GM18909 (cell line): Measurements from ENCODE around the gene SLC22A3.
"Not testable (repeated sequence)": the region's sequence is repeated elsewhere in the genome, so short reads cannot be mapped to it uniquely, and the experiment has no call there.

ENCODE experiments used
- ATAC-seq: cut with Tn5 transposase; IDR thresholded peaks from one replicate; pipeline ENCODE4 v1.9.1; 2021; ENCODE audit warnings: mild to moderate bottlenecking; ENCODE audit not compliant: unreplicated experiment, poor library complexity

Gene SLC22A3

GRCh38 chr6:160367798-160368547 is 19.8 kb downstream of the SLC22A3 start:
- ATAC-seq, result no peak

- no peak for ATAC-seq
Observed at GRCh38 chr6:160368670-160369069, 20.5 kb downstream of the SLC22A3 start.

DNA sequence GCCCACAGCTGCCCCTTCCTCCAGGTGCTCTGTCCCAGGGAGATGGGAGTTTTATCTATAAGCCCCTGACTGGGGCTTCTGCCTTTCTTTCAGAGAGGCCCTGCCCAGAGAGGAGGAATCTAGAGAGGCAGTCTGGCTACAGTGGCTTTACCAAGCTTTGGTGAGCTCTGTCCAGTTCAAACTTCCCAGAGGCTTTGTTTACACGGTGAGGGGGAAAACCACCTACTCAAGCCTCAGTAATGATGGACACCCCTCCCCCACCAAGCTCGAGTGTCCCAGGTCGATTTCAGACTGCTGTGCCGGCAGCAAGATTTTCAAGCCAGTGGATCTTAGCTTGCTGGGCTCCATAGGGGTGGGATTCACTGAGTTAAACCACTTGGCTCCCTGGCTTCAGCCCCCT is 25.4 kb downstream of the SLC22A3 start:
- ATAC-seq, result not testable (repeated sequence)

GRCh38 chr6:160374836-160375560 is 26.8 kb downstream of the SLC22A3 start:
- ATAC-seq, result no peak

GRCh38 chr6:160375561-160375949 is 27.4 kb downstream of the SLC22A3 start:
- ATAC-seq, result no peak

DNA sequence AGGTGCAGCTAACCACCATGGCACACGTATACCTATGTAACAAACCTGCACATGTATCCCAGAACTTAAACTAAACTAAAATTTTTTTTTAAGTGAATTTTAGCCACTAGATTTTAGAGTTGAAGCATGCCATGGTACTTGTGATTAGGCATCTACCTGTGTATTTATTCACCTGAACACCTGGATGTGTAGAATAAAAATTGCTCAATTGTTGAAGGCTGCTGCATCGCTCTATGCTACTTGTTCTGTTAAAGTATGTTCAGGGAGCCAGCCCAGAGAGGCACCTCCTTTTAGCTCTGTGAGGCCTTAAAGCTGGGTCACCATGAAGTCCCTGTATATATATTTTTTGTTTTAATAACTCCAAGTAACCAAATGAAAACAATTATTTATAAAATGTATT is 28.3 kb downstream of the SLC22A3 start:
- ATAC-seq, result no peak

DNA sequence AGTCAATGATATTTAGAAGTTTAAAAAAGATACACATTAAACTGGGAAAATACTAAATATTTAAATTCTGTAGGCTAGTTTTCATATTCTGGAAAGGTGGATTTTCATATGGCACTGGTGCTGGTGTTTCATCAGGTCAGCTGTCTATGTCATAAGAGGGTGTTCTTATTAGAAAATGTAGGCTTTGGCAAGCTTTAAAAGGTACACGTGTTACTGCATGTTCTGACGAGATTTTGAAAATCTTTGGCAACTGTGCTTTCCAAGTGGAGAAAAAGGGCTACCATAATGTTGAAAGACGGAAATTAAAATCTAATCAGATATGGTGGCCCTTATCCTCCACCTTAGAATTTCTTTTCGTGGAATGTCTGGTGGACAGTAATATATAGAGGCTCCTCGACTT is 30.0 kb downstream of the SLC22A3 start:
- no peak for ATAC-seq

GRCh38 chr6:160378882-160379281 is 30.7 kb downstream of the SLC22A3 start:
- no peak for ATAC-seq

DNA sequence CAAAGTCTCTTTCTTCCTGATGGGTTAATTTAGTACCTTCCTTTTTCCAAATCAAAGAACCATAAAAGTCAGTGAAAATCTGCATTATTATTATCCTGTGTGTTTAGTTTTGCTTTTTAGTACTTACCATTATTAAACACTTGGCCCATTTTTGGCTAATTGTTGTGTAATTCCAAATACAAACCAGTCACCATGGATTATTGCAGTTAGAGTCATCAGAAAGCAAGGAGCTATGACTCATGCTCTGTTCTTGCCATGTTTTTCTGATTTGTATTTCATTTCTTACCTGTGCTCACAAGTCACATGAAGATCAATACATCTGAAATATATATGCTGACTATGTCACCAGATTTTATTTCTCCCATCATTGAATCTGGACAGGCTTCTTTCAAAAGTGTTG is 31.3 kb downstream of the SLC22A3 start:
- no peak for ATAC-seq

- ATAC-seq, result no peak
Observed at GRCh38 chr6:160382946-160383345, 34.8 kb downstream of the SLC22A3 start.

DNA sequence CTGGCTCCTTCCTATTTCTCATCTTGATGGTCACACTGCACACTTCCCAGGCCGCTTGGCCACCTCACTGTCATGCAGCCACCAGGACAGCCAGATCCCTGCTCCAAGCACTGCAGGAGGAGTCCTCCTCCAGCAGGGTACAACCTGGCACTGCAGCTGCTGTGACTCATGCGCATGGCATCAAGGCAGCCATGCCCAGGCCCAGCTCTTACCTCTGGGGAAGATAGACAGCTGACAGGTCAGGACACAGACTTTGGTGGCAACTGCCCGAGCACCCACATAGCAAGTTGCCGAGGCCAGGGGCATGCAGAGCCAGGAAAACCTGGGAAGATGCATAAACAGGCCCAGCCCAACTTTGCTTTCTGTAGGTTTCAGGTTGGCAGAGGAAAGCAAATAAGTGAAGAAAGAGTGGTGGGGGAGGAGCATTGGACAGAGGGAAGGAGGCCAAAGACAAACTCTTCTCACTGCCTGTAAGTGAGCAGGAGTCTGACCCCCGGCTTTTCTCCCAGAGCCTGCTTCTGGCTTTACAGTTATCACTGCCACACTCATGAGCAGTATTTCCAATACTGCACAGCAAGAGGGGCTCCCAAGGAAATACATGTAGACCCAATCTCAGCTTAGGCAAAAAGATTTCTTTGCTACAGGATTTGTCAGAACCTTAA is 38.8 kb downstream of the SLC22A3 start:
- no peak for ATAC-seq

DNA sequence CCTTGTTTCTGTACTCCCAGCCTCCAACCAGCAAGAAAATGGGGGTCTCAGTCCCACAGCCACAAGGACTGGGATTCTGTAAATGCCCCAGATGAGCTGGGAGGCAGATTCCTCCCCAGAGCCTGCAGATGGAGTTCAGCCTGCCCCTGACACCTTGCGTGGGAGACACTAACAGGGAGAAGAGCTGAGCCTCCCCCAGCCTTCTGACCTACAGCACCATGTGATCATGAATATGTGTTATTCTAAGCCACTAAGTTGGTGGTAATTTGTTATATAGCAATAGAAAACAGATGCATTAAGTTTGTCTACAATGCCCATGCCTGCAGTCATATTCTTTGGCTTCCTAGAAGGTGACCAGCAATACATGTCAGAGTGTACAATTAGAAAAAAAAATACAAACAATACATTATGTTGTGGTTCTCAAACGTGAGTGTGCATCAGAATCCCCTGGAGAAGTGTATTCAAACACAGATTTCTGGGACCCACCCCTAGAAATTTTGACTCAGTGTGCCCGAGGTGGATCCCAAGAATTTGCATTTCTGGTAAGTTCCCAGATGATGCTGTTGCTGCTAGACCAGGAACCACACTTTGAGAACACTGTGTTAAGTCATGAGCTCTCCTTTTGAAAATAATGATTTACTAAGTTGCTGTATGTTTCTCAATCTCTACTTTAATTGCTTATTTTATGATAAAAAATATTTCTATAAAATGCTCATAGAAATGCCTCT is 39.9 kb downstream of the SLC22A3 start:
- ATAC-seq, result no peak

- no peak for ATAC-seq
Observed at GRCh38 chr6:160388922-160389321, 40.7 kb downstream of the SLC22A3 start.

- no peak for ATAC-seq
Observed at GRCh38 chr6:160391419-160392116, 43.4 kb downstream of the SLC22A3 start.

DNA sequence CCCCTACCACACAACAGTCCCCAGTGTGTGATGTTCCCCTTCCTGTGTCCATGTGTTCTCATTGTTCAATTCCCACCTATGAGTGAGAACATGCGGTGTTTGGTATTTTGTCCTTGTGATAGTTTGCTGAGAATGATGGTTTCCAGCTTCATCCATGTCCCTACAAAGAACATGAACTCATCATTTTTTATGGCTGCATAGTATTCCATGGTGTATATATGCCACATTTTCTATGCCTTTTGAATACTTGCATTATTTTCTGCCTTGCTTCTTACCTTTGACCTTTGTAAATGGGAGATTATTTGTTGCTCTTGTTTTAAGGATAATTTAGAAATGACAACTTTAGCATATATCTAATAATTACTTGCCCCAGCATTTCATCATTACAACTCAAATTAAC is 45.3 kb downstream of the SLC22A3 start:
- ATAC-seq, result not testable (repeated sequence)

GRCh38 chr6:160393891-160394653 is 45.9 kb downstream of the SLC22A3 start:
- ATAC-seq, result no peak

- ATAC-seq, result no peak
Observed at GRCh38 chr6:160394654-160395035, 46.5 kb downstream of the SLC22A3 start.

- ATAC-seq, result no peak
Observed at GRCh38 chr6:160395187-160395586, 47.0 kb downstream of the SLC22A3 start.

- ATAC-seq, result no peak
Observed at GRCh38 chr6:160396292-160396691, 48.1 kb downstream of the SLC22A3 start.
